ENCODE data around the gene TMEM121B.

- no peak for TF ChIP-seq CTCF (IDR thresholded peaks at IDR 0.05)
- no peak for TF ChIP-seq POLR2A (IDR thresholded peaks at IDR 0.05)
These were observed 7.6 kb downstream of the TMEM121B start for GRCh38 chr22:17113600-17113999.
